GM12878 (cell line): ENCODE data around the gene BMAL1. TPM values are rescaled to one million over a fixed set of nuclear protein-coding genes. Genes with fewer than 3 reads are reported as not detected.

Experiments used
- ATAC-seq: fragments of 200-7000 bp; cut with Tn5 transposase; 3 replicates; pipeline ENCODE4 v1.9.1; 2020; ENCODE audit warnings: mild to moderate bottlenecking, moderate library complexity
- BruUV-seq: library from RNA; stranded (reverse); fragments of 400-500 nt; replicated peaks from 2 replicates; lab custom pipeline; 2021; lab: Mats Ljungman, UMichigan
- CTCF ChIA-PET: fragments of 300-600 bp; sonication (Branson Sonifier 250); formaldehyde crosslinking; extraction: SDS; loops from one replicate; lab custom pipeline; 2021; ENCODE audit warnings: inconsistent platforms; lab: Yijun Ruan, JAX
- POLR2A ChIA-PET: fragments of 350-600 bp; formaldehyde crosslinking; extraction: SDS; loops from one replicate; lab custom pipeline; 2021; ENCODE audit warnings: inconsistent platforms; lab: Charles Lee
- RAD21 ChIA-PET: fragments of 300-600 bp; sonication (Branson Sonifier 250); formaldehyde crosslinking; loops from one replicate; lab custom pipeline; 2023; ENCODE audit warnings: antibody characterized with exemption; ENCODE audit not compliant: unreplicated experiment; lab: Charles Lee
- SMC1A ChIA-PET: fragments of 300-600 bp; sonication (Branson Sonifier 250); formaldehyde crosslinking; loops from one replicate; lab custom pipeline; 2023; ENCODE audit not compliant: unreplicated experiment, uncharacterized antibody; lab: Charles Lee
- DNase-seq: peaks from one replicate; pipeline ENCODE4 v3.0.0-alpha.2; 2011; ENCODE audit warnings: low read depth, low spot score
- FAIRE-seq: peaks from 3 replicates; lab custom pipeline; 2011; peaks lifted over from hg19 to GRCh38; lab: Jason Lieb, UNC
- H2AFZ ChIP-seq: 2 replicates; pipeline ENCODE4 v1.6.0; 2011; ENCODE audit warnings: low read depth, low read length, control low read depth; ENCODE audit not compliant: control insufficient read depth
- H3K27ac ChIP-seq: 2 replicates; pipeline ENCODE4 v1.5.1; 2011; ENCODE audit warnings: control low read depth; ENCODE audit not compliant: control insufficient read depth, insufficient read depth
- H3K27me3 ChIP-seq, 2 experiments: replicated peaks in 1 of 2; 2 replicates each; pipeline versions ENCODE4 v1.6.0 to v1.6.1; 2011; ENCODE audit warnings: low read length in 1 of 2; ENCODE audit not compliant: control insufficient read depth in 2 of 2, insufficient read depth in 2 of 2
- H3K36me3 ChIP-seq, 2 experiments: 2 replicates each; pipeline ENCODE4 v1.5.1; 2011; ENCODE audit warnings: low read length in 1 of 2; ENCODE audit not compliant: control insufficient read depth in 2 of 2, insufficient read depth in 2 of 2
- H3K4me1 ChIP-seq: 2 replicates; pipeline ENCODE4 v1.6.1; 2011; ENCODE audit warnings: mild to moderate bottlenecking, low read length, moderate library complexity, mixed read lengths; ENCODE audit not compliant: control insufficient read depth, insufficient read depth
- H3K4me2 ChIP-seq: 2 replicates; pipeline ENCODE4 v1.6.0; 2011; ENCODE audit warnings: control low read depth; ENCODE audit not compliant: control insufficient read depth, insufficient read depth
- H3K4me3 ChIP-seq: fragments of 200-600 bp; sonication (generic); 2 replicates; pipeline ENCODE4 v1.5.1; 2016
- H3K79me2 ChIP-seq: 2 replicates; pipeline ENCODE4 v1.6.0; 2011; ENCODE audit warnings: low read length; ENCODE audit not compliant: control insufficient read depth, insufficient read depth
- H3K9ac ChIP-seq: 2 replicates; pipeline ENCODE4 v1.8.0; 2011; ENCODE audit warnings: low read length, control low read depth, mixed read lengths; ENCODE audit not compliant: control insufficient read depth, insufficient read depth
- H3K9me3 ChIP-seq: replicated peaks from 3 replicates; pipeline ENCODE4 v1.5.1; 2011; ENCODE audit warnings: mild to moderate bottlenecking, low read length; ENCODE audit not compliant: control insufficient read depth, insufficient read depth
- H4K20me1 ChIP-seq: 2 replicates; pipeline ENCODE4 v1.6.0; 2011; ENCODE audit not compliant: control insufficient read depth, insufficient read depth
- BACH1 ChIP-seq: fragments of 450-650 bp; IDR thresholded peaks from 2 replicates; pipeline ENCODE4 v1.6.1; 2017; ENCODE audit warnings: mild to moderate bottlenecking, borderline replicate concordance
- BRCA1 ChIP-seq: IDR thresholded peaks from 2 replicates; pipeline ENCODE4 v1.6.1; 2011; ENCODE audit warnings: low read depth, low read length, improper control_type of control experiment
- MTA2 ChIP-seq: fragments of 450-650 bp; IDR thresholded peaks from 2 replicates; pipeline ENCODE4 v1.6.1; 2016; ENCODE audit warnings: low read depth, mild to moderate bottlenecking, moderate library complexity
- STAT1 ChIP-seq: fragments of 450-650 bp; conservative IDR thresholded peaks from 2 replicates; pipeline ENCODE4 v1.6.1; 2014; ENCODE audit warnings: antibody characterized with exemption, mild to moderate bottlenecking
- TCF12 ChIP-seq: IDR thresholded peaks from 2 replicates; pipeline ENCODE4 v1.6.1; 2011; ENCODE audit warnings: low read depth, mild to moderate bottlenecking, low read length
- WGBS: methylation state at CpG from one replicate; pipeline ENCODE4 v1.1.6; 2016; ENCODE audit warnings: low lambda C conversion rate; ENCODE audit not compliant: insufficient replicate concordance, insufficient coverage; ENCODE audit errors: missing lambda C conversion rate; 5-methylcytosine and 5-hydroxymethylcytosine counted together
- in situ Hi-C: fragments of 300-500 bp; cut with MboI; formaldehyde crosslinking; loops from 9 replicates; pipeline ENCODE4 v1.14.3; 2018; ENCODE audit warnings: mixed read lengths
- intact Hi-C: fragments of 100-400 bp; cut with micrococcal nuclease; formaldehyde crosslinking; loops from one replicate; pipeline ENCODE4 v1.14.2; 2022; ENCODE audit not compliant: unreplicated experiment
- polyA plus RNA-seq, 11 experiments: library from polyadenylated mRNA; depleted of rRNA in 4 of 11; unstranded in 6 of 11; stranded (reverse) in 5 of 11; fragments of >200 nt; fragmentation: Nextera tagmentation in 4 of 11; fragmentation: Illumina TruSeq in 1 of 11; extraction: Ambion mirVana in 4 of 11; extraction: Trizol in 1 of 11; gene quantifications; 1 replicate in 1 of 11; 2 replicates in 10 of 11; pipeline versions ENCODE4 v1.2.1 to v1.2.3, GENCODE V29; 2011 to 2016; ENCODE audit warnings: inconsistent platforms in 2 of 11, missing spikeins in 2 of 11, low read depth in 1 of 11
- total RNA-seq, 4 experiments: library from RNA; depleted of rRNA in 3 of 4; stranded (reverse); fragments of >200 nt in 3 of 4; fragmentation: Illumina TruSeq in 1 of 4; extraction: Trizol in 1 of 4; gene quantifications; 2 replicates each; pipeline versions ENCODE4 v1.2.1 to v1.2.3, GENCODE V29; 2013 to 2021
- TF ChIP-seq, protein P1 (sequence below): fragments of 150-350 bp; IDR thresholded peaks from 2 replicates; pipeline ENCODE4 v1.6.1; 2014; ENCODE audit warnings: mild to moderate bottlenecking, low read depth, low read length
- TF ChIP-seq, protein P2 (sequence below), 3 experiments: IDR thresholded peaks in 2 of 3; conservative IDR thresholded peaks in 1 of 3; 2 replicates each; pipeline ENCODE4 v1.5.1; 2011; ENCODE audit warnings: low read depth in 3 of 3, low read length in 3 of 3, mild to moderate bottlenecking in 3 of 3, control low read depth in 2 of 3, moderate library complexity in 2 of 3, inconsistent platforms in 1 of 3, mixed read lengths in 1 of 3; ENCODE audit not compliant: control insufficient read depth in 2 of 3, insufficient read depth in 1 of 3; ENCODE audit errors: extremely low read depth in 1 of 3
- TF ChIP-seq, protein P3 (sequence below): fragments of 450-650 bp; IDR thresholded peaks from 2 replicates; pipeline ENCODE4 v1.6.1; 2018; ENCODE audit warnings: borderline replicate concordance, mild to moderate bottlenecking; ENCODE audit not compliant: partially characterized antibody
- TF ChIP-seq, protein P4 (sequence below): fragments of 450-650 bp; conservative IDR thresholded peaks from 2 replicates; pipeline ENCODE4 v1.6.1; 2017; ENCODE audit warnings: mild to moderate bottlenecking, moderate library complexity
- TF ChIP-seq, protein P5 (sequence below): fragments of 450-650 bp; IDR thresholded peaks from 2 replicates; pipeline ENCODE4 v1.6.1; 2017; ENCODE audit warnings: mild to moderate bottlenecking, moderate library complexity

BMAL1 gene
- total and polyA plus RNA-seq, 10 of the 15 experiments (the other 5 are each of a cell fraction or from before 2014, with no cell fraction given): 3.5 to 40.6 (median 13.6) TPM

DNA sequence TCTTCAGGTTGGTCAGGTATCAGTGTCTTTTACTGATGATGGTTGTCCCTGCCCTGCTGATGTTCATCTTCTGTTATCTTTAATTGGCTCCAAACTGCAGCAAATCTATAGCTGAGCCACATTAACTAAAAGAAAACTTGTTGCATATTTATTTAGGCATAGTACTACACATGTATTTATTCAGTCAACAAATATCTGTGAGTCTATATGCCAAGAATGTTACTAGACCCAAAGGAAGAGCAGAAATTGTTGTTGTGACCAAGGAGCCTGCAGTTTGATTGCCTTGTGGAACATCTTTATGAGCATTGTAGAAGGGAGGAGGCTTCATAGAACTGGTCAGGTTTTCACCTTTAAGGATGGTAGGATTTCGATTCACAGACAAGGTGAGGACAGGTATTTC is 10.1 kb downstream of the BMAL1 start:
- intact Hi-C loops: loop anchor here (2.0 kb wide), 1 partner anchor 47 kb away; no protein-coding TSS in a partner anchor
- CTCF ChIA-PET: interaction anchor here (0.9 to 5.7 kb wide), 13 partner anchors 9 to 265 kb away, joined by 3 to 69 read pairs (median 5); no protein-coding TSS in a partner anchor
- in situ Hi-C loops: loop anchor here (5.0 kb wide), 1 partner anchor 45 kb away; no protein-coding TSS in a partner anchor
- ATAC-seq (no peak), FAIRE-seq (no peak), DNase-seq (no peak)
- Histone ChIP-seq H3K27ac (no peak overlapping the region), H3K79me2 (peaks cover 41% of the 10 kb centered on the region), H3K36me3 (no peaks in the 10 kb centered on the region), H3K27me3 (no peaks in the 10 kb centered on the region), H3K4me3 (no peak overlapping the region), H3K4me2 (no peak overlapping the region), H4K20me1 (no peaks in the 10 kb centered on the region; the same call in none of the 2 replicates), H3K9ac (no peak overlapping the region), H3K9me3 (no peaks in the 10 kb centered on the region), H3K4me1 (peaks cover 3% of the 10 kb centered on the region; the same call in 1 of the 2 replicates), H2AFZ (no peak overlapping the region)
- POLR2A ChIA-PET: interaction anchor here (1.0 to 3.2 kb wide), 10 partner anchors 9 to 175 kb away, joined by 3 to 23 read pairs (median 4); partner anchors contain the start of gene BTBD10
- SMC1A ChIA-PET: interaction anchor here (0.7 to 6.4 kb wide), 17 partner anchors 7 to 81 kb away, joined by 3 to 85 read pairs (median 5); no protein-coding TSS in a partner anchor
- 53% methylated on average over 1 of the region's 1 CpG for WGBS
- no TSS peak for BruUV-seq
- RAD21 ChIA-PET: interaction anchor here (0.6 to 4.6 kb wide), 6 partner anchors 8 to 1037 kb away, joined by 3 to 44 read pairs (median 12); no protein-coding TSS in a partner anchor
- TF ChIP-seq BACH1 (no peak), STAT1 (no peak), BRCA1 (no peak), TCF12 (no peak), MTA2 (no peak)
- TF ChIP-seq, protein P1, sequence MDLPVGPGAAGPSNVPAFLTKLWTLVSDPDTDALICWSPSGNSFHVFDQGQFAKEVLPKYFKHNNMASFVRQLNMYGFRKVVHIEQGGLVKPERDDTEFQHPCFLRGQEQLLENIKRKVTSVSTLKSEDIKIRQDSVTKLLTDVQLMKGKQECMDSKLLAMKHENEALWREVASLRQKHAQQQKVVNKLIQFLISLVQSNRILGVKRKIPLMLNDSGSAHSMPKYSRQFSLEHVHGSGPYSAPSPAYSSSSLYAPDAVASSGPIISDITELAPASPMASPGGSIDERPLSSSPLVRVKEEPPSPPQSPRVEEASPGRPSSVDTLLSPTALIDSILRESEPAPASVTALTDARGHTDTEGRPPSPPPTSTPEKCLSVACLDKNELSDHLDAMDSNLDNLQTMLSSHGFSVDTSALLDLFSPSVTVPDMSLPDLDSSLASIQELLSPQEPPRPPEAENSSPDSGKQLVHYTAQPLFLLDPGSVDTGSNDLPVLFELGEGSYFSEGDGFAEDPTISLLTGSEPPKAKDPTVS: no peak
- TF ChIP-seq, protein P2, sequence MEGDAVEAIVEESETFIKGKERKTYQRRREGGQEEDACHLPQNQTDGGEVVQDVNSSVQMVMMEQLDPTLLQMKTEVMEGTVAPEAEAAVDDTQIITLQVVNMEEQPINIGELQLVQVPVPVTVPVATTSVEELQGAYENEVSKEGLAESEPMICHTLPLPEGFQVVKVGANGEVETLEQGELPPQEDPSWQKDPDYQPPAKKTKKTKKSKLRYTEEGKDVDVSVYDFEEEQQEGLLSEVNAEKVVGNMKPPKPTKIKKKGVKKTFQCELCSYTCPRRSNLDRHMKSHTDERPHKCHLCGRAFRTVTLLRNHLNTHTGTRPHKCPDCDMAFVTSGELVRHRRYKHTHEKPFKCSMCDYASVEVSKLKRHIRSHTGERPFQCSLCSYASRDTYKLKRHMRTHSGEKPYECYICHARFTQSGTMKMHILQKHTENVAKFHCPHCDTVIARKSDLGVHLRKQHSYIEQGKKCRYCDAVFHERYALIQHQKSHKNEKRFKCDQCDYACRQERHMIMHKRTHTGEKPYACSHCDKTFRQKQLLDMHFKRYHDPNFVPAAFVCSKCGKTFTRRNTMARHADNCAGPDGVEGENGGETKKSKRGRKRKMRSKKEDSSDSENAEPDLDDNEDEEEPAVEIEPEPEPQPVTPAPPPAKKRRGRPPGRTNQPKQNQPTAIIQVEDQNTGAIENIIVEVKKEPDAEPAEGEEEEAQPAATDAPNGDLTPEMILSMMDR (IDR thresholded peaks at IDR 0.05 in 2 of 3, conservative IDR thresholded peaks at IDR 0.05 in 1 of 3; ENCODE audit: control insufficient read depth in 2 of 3, extremely low read depth in 1 of 3, insufficient read depth in 1 of 3, low read depth in 3 of 3, low read length in 3 of 3): no peak
- TF ChIP-seq, protein P3, sequence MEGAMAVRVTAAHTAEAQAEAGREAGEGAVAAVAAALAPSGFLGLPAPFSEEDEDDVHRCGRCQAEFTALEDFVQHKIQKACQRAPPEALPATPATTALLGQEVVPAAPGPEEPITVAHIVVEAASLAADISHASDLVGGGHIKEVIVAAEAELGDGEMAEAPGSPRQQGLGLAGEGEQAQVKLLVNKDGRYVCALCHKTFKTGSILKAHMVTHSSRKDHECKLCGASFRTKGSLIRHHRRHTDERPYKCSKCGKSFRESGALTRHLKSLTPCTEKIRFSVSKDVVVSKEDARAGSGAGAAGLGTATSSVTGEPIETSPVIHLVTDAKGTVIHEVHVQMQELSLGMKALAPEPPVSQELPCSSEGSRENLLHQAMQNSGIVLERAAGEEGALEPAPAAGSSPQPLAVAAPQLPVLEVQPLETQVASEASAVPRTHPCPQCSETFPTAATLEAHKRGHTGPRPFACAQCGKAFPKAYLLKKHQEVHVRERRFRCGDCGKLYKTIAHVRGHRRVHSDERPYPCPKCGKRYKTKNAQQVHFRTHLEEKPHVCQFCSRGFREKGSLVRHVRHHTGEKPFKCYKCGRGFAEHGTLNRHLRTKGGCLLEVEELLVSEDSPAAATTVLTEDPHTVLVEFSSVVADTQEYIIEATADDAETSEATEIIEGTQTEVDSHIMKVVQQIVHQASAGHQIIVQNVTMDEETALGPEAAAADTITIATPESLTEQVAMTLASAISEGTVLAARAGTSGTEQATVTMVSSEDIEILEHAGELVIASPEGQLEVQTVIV: no peak
- TF ChIP-seq, protein P4, sequence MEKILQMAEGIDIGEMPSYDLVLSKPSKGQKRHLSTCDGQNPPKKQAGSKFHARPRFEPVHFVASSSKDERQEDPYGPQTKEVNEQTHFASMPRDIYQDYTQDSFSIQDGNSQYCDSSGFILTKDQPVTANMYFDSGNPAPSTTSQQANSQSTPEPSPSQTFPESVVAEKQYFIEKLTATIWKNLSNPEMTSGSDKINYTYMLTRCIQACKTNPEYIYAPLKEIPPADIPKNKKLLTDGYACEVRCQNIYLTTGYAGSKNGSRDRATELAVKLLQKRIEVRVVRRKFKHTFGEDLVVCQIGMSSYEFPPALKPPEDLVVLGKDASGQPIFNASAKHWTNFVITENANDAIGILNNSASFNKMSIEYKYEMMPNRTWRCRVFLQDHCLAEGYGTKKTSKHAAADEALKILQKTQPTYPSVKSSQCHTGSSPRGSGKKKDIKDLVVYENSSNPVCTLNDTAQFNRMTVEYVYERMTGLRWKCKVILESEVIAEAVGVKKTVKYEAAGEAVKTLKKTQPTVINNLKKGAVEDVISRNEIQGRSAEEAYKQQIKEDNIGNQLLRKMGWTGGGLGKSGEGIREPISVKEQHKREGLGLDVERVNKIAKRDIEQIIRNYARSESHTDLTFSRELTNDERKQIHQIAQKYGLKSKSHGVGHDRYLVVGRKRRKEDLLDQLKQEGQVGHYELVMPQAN: no peak
- TF ChIP-seq, protein P5, sequence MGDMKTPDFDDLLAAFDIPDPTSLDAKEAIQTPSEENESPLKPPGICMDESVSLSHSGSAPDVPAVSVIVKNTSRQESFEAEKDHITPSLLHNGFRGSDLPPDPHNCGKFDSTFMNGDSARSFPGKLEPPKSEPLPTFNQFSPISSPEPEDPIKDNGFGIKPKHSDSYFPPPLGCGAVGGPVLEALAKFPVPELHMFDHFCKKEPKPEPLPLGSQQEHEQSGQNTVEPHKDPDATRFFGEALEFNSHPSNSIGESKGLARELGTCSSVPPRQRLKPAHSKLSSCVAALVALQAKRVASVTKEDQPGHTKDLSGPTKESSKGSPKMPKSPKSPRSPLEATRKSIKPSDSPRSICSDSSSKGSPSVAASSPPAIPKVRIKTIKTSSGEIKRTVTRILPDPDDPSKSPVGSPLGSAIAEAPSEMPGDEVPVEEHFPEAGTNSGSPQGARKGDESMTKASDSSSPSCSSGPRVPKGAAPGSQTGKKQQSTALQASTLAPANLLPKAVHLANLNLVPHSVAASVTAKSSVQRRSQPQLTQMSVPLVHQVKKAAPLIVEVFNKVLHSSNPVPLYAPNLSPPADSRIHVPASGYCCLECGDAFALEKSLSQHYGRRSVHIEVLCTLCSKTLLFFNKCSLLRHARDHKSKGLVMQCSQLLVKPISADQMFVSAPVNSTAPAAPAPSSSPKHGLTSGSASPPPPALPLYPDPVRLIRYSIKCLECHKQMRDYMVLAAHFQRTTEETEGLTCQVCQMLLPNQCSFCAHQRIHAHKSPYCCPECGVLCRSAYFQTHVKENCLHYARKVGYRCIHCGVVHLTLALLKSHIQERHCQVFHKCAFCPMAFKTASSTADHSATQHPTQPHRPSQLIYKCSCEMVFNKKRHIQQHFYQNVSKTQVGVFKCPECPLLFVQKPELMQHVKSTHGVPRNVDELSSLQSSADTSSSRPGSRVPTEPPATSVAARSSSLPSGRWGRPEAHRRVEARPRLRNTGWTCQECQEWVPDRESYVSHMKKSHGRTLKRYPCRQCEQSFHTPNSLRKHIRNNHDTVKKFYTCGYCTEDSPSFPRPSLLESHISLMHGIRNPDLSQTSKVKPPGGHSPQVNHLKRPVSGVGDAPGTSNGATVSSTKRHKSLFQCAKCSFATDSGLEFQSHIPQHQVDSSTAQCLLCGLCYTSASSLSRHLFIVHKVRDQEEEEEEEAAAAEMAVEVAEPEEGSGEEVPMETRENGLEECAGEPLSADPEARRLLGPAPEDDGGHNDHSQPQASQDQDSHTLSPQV: no peak
